Liver (tissue), 9 donors: ENCODE data around the gene TAF1B. TPM values are rescaled to one million over a fixed set of nuclear protein-coding genes. Genes with fewer than 3 reads are reported as not detected.

Experiments
- DNase-seq: peaks from one replicate; pipeline ENCODE4 v3.0.0-alpha.2; 2017; ENCODE audit warnings: low spot score
- H3K27ac ChIP-seq, 2 donors: one replicate each; pipeline ENCODE4 v1.7.0; 2013; ENCODE audit warnings: inconsistent platforms in 2 of 2, low read length in 2 of 2, control low read depth in 1 of 2, low read depth in 1 of 2, mild to moderate bottlenecking in 1 of 2
- H3K27me3 ChIP-seq, 4 donors: one replicate each; pipeline versions ENCODE4 v1.6.1 to v1.7.0; 2013; ENCODE audit warnings: low read length in 3 of 4, inconsistent platforms in 1 of 4, mild to moderate bottlenecking in 1 of 4, moderate library complexity in 1 of 4; ENCODE audit not compliant: control insufficient read depth in 4 of 4, insufficient read depth in 4 of 4
- H3K36me3 ChIP-seq, 4 donors: one replicate each; pipeline versions ENCODE4 v1.6.1 to v1.7.0; 2013; ENCODE audit warnings: low read length in 3 of 4, mild to moderate bottlenecking in 3 of 4, low read depth in 1 of 4, moderate library complexity in 1 of 4; ENCODE audit not compliant: control insufficient read depth in 4 of 4, insufficient read depth in 3 of 4
- H3K4me1 ChIP-seq, 4 donors: one replicate each; pipeline versions ENCODE4 v1.6.1 to v1.7.0; 2013; ENCODE audit warnings: low read length in 3 of 4, mild to moderate bottlenecking in 3 of 4, moderate library complexity in 1 of 4; ENCODE audit not compliant: control insufficient read depth in 4 of 4, insufficient read depth in 4 of 4
- H3K4me3 ChIP-seq, 3 donors: one replicate each; pipeline versions ENCODE4 v1.6.1 to v1.7.0; 2013; ENCODE audit warnings: low read length in 3 of 3, control low read depth in 1 of 3, low read depth in 1 of 3, mild to moderate bottlenecking in 1 of 3
- H3K9ac ChIP-seq, 2 donors: one replicate each; pipeline ENCODE4 v1.7.0; 2013; ENCODE audit warnings: low read length in 2 of 2, mild to moderate bottlenecking in 2 of 2, moderate library complexity in 2 of 2, control low read depth in 1 of 2, low read depth in 1 of 2
- H3K9me3 ChIP-seq, 4 donors: one replicate each; pipeline versions ENCODE4 v1.6.1 to v1.7.0; 2013; ENCODE audit warnings: low read length in 3 of 4; ENCODE audit not compliant: control insufficient read depth in 4 of 4
- EGR1 ChIP-seq, 2 donors: IDR thresholded peaks; 2 replicates each; pipeline ENCODE4 v1.6.1; 2016 to 2018; ENCODE audit warnings: antibody characterized with exemption in 2 of 2, low read depth in 2 of 2
- FOXA1 ChIP-seq: IDR thresholded peaks from 2 replicates; pipeline ENCODE4 v1.6.1; 2016; ENCODE audit warnings: antibody characterized with exemption
- FOXA2 ChIP-seq: IDR thresholded peaks from 2 replicates; pipeline ENCODE4 v1.6.1; 2016; ENCODE audit warnings: antibody characterized with exemption
- GABPA ChIP-seq, 2 donors: IDR thresholded peaks in 1 of 2; conservative IDR thresholded peaks in 1 of 2; 2 replicates each; pipeline ENCODE4 v1.6.1; 2016; ENCODE audit warnings: antibody characterized with exemption in 2 of 2, mild to moderate bottlenecking in 1 of 2, moderate library complexity in 1 of 2
- HNF4A ChIP-seq, 2 donors: conservative IDR thresholded peaks; 2 replicates each; pipeline ENCODE4 v1.6.1; 2016; ENCODE audit warnings: antibody characterized with exemption in 2 of 2, mild to moderate bottlenecking in 2 of 2
- HNF4G ChIP-seq: IDR thresholded peaks from 2 replicates; pipeline ENCODE4 v1.6.1; 2016; ENCODE audit warnings: antibody characterized with exemption
- JUND ChIP-seq, 2 donors: IDR thresholded peaks; 2 replicates each; pipeline ENCODE4 v1.6.1; 2016; ENCODE audit warnings: antibody characterized with exemption in 2 of 2
- NR2F2 ChIP-seq: IDR thresholded peaks from 2 replicates; pipeline ENCODE4 v1.6.1; 2016; ENCODE audit warnings: antibody characterized with exemption
- RAD21 ChIP-seq, 2 donors: IDR thresholded peaks; 2 replicates each; pipeline ENCODE4 v1.6.1; 2016; ENCODE audit warnings: antibody characterized with exemption in 2 of 2, mild to moderate bottlenecking in 2 of 2
- REST ChIP-seq: IDR thresholded peaks from 2 replicates; pipeline ENCODE4 v1.6.1; 2016; ENCODE audit warnings: antibody characterized with exemption, mild to moderate bottlenecking
- RXRA ChIP-seq, 2 donors: IDR thresholded peaks; 2 replicates each; pipeline ENCODE4 v1.6.1; 2017 to 2018; ENCODE audit warnings: antibody characterized with exemption in 2 of 2, mild to moderate bottlenecking in 1 of 2
- SP1 ChIP-seq: IDR thresholded peaks from 2 replicates; pipeline ENCODE4 v1.6.1; 2018; ENCODE audit warnings: antibody characterized with exemption, mild to moderate bottlenecking
- TAF1 ChIP-seq: conservative IDR thresholded peaks from 2 replicates; pipeline ENCODE4 v1.6.1; 2016; ENCODE audit warnings: antibody characterized with exemption, mild to moderate bottlenecking
- YY1 ChIP-seq: IDR thresholded peaks from 2 replicates; pipeline ENCODE4 v1.6.1; 2016; ENCODE audit warnings: antibody characterized with exemption, mild to moderate bottlenecking
- ZBTB33 ChIP-seq: IDR thresholded peaks from 2 replicates; pipeline ENCODE4 v1.6.1; 2016; ENCODE audit warnings: antibody characterized with exemption
- WGBS: extraction: QIAGEN DNeasy Blood & Tissue Kit; methylation state at CpG from one replicate; pipeline ENCODE4 v1.1.7; 2013; 5-methylcytosine and 5-hydroxymethylcytosine counted together
- polyA plus RNA-seq, 2 donors: library from polyadenylated mRNA; stranded (reverse) in 1 of 2; unstranded in 1 of 2; fragments of 200-250 nt in 1 of 2; fragments of >200 nt in 1 of 2; fragmentation: Nextera tagmentation in 1 of 2; extraction: Ambion mirVana in 1 of 2; gene quantifications; one replicate each; pipeline versions ENCODE4 v1.2.1 to v1.2.3, GENCODE V29; 2013 to 2015
- total RNA-seq, 2 donors: library from RNA; depleted of rRNA; stranded (reverse); fragments of >200 nt; gene quantifications; one replicate each; pipeline ENCODE4 v1.2.3, GENCODE V29; 2014
- TF ChIP-seq, protein P1 (sequence below): IDR thresholded peaks from 2 replicates; pipeline ENCODE4 v1.6.1; 2016; ENCODE audit warnings: antibody characterized with exemption
- TF ChIP-seq, protein P2 (sequence below): fragments of 150-350 bp; IDR thresholded peaks from 2 replicates; pipeline ENCODE4 v1.5.1; 2017; ENCODE audit warnings: improper control_type of control experiment, low read depth, low read length; ENCODE audit not compliant: missing input control
- TF ChIP-seq, protein P3 (sequence below): IDR thresholded peaks from 2 replicates; pipeline ENCODE4 v1.6.1; 2016; ENCODE audit warnings: antibody characterized with exemption
- donor health status: healthy.
- donor health status: healthy.
- donor health status: healthy.
- donor health status: healthy.
- donor health status: healthy.

TAF1B gene
- total and polyA plus RNA-seq, 4 donors = 3.1 to 17.2 (median 5.6) TPM

DNA sequence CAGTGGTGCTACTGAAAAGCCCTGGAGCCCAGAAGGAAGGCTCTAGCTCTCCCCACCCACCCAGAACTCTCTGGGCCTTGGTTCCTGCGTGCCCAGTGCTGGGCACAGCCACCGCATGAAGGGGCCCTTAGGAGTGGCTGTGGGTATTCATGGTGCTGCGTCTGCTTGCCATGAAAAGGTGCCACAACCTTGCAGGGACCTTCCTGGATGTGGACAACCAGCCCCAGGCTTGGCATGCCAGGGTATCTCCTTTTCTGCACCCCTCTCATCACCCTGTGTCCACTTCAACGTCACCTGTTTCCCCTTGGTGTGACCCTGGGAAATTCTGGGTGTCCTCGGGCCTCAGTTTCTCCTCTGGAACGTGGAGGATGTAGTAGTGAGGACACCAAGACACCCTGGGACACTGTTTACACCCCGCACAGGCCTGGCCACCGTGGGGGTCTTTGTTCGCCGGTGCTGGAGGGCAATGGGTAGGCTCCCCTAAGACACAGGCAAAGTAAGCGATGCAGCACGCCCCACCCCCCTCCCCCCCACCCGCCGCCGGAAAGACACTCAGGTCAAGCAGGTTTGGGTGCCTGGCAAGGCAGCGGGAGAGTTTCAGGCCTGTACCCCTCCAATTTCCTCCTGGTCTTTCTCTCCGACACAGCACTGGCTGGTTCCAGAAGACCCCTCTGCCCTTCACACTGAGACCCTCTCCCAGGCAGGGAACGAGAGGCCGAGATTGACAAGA, 34.8 kb upstream of the TAF1B start:
- TF ChIP-seq YY1 = no peak
- TF ChIP-seq EGR1 (IDR thresholded peaks at IDR 0.05; ENCODE audit: low read depth in 2 of 2) = no peak
- TF ChIP-seq GABPA (IDR thresholded peaks at IDR 0.05 in 1 of 2, conservative IDR thresholded peaks at IDR 0.05 in 1 of 2) = no peak
- TF ChIP-seq JUND (IDR thresholded peaks at IDR 0.05) = no peak
- TF ChIP-seq, protein P1, sequence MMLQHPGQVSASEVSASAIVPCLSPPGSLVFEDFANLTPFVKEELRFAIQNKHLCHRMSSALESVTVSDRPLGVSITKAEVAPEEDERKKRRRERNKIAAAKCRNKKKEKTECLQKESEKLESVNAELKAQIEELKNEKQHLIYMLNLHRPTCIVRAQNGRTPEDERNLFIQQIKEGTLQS = no peak
- no peak for TF ChIP-seq SP1
- no peak for TF ChIP-seq HNF4A (conservative IDR thresholded peaks at IDR 0.05)
- no peak for TF ChIP-seq RAD21 (IDR thresholded peaks at IDR 0.05)
- no peak for TF ChIP-seq HNF4G
- no peak for TF ChIP-seq TAF1
- Histone ChIP-seq H3K36me3 (no peaks in the 10 kb centered on the region), H3K4me3 (no peak overlapping the region), H3K4me1 (peaks cover 0 to 3% (median under 1%) of the 10 kb centered on the region in 4 donors), H3K9me3 (no peaks in the 10 kb centered on the region), H3K9ac (no peak overlapping the region), H3K27me3 (no peaks in the 10 kb centered on the region), H3K27ac (no peak overlapping the region)
- no peak for DNase-seq
- 84% methylated on average over 19 of the region's 19 CpGs for WGBS

GRCh38 chr2:9809064-9809356, 34.3 kb upstream of the TAF1B start:
- Histone ChIP-seq H3K36me3 (no peaks in the 10 kb centered on the region), H3K4me1 (peaks cover 0 to 8% (median 3%) of the 10 kb centered on the region in 4 donors), H3K4me3 (no peak overlapping the region), H3K27me3 (no peaks in the 10 kb centered on the region), H3K9me3 (no peaks in the 10 kb centered on the region), H3K9ac (no peak overlapping the region), H3K27ac (no peak overlapping the region)
- TF ChIP-seq JUND (IDR thresholded peaks at IDR 0.05) (no peak), TAF1 (no peak), YY1 (no peak), GABPA (IDR thresholded peaks at IDR 0.05 in 1 of 2, conservative IDR thresholded peaks at IDR 0.05 in 1 of 2) (no peak), REST (no peak), EGR1 (IDR thresholded peaks at IDR 0.05; ENCODE audit: low read depth in 2 of 2) (no peak), HNF4G (no peak), FOXA1 (no peak), HNF4A (conservative IDR thresholded peaks at IDR 0.05) (no peak), RAD21 (IDR thresholded peaks at IDR 0.05) (no peak), FOXA2 (no peak), NR2F2 (no peak), RXRA (IDR thresholded peaks at IDR 0.05) (no peak), ZBTB33 (no peak), SP1 (no peak)
- TF ChIP-seq, protein P1 = no peak
- TF ChIP-seq, protein P2, sequence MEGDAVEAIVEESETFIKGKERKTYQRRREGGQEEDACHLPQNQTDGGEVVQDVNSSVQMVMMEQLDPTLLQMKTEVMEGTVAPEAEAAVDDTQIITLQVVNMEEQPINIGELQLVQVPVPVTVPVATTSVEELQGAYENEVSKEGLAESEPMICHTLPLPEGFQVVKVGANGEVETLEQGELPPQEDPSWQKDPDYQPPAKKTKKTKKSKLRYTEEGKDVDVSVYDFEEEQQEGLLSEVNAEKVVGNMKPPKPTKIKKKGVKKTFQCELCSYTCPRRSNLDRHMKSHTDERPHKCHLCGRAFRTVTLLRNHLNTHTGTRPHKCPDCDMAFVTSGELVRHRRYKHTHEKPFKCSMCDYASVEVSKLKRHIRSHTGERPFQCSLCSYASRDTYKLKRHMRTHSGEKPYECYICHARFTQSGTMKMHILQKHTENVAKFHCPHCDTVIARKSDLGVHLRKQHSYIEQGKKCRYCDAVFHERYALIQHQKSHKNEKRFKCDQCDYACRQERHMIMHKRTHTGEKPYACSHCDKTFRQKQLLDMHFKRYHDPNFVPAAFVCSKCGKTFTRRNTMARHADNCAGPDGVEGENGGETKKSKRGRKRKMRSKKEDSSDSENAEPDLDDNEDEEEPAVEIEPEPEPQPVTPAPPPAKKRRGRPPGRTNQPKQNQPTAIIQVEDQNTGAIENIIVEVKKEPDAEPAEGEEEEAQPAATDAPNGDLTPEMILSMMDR = no peak
- TF ChIP-seq, protein P3, sequence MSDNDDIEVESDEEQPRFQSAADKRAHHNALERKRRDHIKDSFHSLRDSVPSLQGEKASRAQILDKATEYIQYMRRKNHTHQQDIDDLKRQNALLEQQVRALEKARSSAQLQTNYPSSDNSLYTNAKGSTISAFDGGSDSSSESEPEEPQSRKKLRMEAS = no peak
- WGBS = 82% methylated on average over 4 of the region's 4 CpGs
- DNase-seq = no peak
